T1000 (cell line): Measurements from ENCODE around the gene SOX9.
A peak's percentile ranks its signal among the peaks of the same experiment; 100 is the strongest.
"Not testable (repeated sequence)": the region's sequence is repeated elsewhere in the genome, so short reads cannot be mapped to it uniquely, and the experiment has no call there.

Experiments used
- DNase-seq: peaks from one replicate; lab custom pipeline; 2025; ENCODE audit warnings: mixed read lengths; lab: John Stamatoyannopoulos, UW

Gene SOX9

DNA sequence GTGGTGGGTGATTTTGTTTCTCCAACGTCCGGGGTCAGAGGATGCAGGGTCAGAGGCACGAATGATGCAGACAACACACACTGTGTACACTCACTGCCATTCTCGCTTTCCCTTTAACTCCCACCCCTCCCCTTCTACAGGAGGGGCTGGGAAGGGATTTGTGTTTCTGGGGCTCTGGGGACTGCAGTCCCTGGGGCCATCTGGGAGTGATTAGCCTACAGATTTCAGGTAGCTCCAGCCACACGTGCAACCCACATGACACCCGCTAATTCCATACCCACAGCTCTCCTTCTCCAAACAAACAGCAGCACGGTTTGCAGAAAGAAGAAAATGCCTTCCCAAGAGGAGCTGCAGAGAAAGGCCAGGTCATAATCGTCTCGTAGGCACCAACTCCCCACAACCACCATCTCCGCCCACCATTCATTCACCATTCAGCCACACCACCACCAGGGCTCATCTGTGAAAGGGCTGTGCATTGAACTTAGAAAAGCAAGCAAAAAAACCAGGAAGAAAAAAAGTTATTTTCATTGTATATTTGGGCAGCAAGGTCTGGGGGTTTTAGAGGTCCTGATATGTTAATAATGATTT, 9.4 kb upstream of the SOX9 start:
- no peak for DNase-seq

DNA sequence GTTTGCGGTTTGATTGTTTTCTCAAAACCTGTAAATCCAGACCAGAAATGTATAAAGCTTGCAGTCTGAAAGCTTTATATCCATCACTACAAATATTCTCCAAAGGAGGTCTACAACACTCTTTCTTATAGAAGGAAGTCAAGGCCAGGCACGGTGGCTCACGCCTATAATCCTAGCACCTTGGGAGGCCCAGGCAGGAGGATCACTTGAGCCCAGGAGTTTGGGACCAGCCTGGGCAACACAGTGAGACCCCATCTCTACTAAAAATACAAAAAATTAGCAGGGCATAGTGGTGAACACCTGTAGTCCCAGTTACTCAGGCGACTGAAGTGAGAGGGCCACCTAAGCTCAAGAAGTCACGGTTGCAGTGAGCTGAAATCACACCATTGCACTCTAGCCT, 8.9 kb upstream of the SOX9 start:
- not testable (repeated sequence) for DNase-seq

DNA sequence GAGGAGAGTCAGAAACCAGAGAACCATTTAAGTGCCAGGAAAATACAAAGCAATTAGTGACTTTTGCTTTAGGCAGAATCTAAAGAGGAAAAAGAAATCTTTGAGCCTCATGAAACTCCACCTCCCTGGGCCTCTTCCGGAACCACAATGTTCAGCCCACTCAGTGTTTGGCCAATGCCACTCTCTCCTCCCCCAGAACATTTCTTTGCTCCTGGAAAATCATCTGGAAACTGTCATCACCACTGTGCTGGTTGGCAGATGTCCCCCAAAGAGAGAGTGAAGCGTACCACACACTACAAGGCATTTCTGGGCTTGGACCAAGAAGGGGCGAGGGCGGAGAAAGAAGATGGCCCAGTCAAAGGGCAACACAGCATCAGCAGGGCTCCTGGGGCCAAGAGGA, 7.1 kb upstream of the SOX9 start:
- DNase-seq = no peak

DNA sequence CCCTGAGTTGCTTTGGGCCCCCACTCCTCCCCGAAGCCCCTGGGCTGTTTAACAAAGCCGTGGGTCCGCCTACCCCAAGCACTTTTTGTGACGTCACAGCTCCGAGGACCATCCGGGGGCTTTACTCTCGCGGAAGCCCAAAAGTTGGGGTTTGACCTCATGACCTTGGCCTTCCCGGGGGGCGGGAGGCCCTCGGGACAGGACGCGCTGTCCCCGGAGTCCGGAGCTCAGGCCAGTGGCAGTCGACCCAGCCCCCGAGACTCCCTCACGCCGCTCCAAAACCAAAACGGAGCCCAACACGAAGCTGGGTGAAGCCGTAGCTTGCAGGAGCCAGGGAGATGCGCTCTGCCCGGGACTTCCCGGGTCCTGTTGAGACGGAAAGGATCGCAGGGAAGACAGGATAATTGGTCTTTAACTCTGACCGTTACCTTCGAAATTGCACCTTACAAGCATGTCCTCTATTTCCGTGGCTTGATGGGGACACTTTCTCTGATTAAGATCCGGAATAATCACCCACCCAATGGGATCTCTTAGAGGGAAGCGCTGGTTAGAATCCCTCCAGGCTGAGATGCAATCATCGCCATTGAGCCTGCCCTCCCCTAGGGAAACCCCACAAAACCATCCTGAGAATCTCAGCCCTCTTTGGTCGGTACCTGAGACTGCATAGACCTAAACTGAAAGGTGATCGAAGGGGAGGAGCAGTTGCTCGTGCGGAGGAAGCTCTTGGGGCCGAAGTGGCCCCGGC, 4.9 kb upstream of the SOX9 start:
- no peak for DNase-seq

DNA sequence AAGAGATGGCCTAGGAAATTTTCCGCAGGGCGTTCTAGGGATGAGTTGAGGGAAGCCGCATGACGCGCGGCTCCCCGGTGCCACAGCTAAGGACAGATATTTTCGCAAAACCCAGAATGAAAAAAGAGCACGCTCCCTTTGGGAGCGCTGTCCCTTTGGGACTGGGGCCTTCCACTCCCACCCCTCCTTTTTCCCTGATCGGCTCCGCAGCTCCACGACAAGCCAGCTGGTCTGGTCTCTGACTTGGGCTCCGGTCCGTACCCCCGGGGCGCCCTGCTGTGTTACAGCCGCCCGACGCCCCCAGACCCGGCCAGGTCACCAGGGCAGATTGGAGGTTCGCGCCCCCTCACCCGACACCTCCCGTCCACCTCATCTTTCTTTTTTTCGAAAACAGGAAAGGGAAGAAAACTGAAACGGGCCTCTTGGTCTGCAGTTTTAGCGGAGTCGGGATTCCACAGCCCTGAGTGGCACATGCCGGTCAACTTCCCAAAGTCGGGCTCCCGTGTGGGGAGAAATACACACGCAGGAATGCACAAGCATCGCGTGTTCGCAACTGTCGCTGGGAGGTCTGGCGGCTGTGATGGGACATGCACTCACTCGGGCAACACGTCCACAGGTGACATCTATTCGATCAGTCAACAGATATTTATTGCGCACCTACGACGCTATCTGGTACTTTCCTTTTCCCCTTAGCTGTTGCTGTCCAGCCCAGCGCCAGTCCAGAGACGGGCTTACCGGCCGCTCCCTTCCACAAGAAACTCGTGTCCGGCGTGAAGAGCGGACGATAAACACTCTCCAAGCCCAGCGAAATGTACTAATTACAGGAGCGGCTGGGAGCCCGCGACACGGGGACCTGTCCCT, 3.9 kb upstream of the SOX9 start:
- no peak for DNase-seq

DNA sequence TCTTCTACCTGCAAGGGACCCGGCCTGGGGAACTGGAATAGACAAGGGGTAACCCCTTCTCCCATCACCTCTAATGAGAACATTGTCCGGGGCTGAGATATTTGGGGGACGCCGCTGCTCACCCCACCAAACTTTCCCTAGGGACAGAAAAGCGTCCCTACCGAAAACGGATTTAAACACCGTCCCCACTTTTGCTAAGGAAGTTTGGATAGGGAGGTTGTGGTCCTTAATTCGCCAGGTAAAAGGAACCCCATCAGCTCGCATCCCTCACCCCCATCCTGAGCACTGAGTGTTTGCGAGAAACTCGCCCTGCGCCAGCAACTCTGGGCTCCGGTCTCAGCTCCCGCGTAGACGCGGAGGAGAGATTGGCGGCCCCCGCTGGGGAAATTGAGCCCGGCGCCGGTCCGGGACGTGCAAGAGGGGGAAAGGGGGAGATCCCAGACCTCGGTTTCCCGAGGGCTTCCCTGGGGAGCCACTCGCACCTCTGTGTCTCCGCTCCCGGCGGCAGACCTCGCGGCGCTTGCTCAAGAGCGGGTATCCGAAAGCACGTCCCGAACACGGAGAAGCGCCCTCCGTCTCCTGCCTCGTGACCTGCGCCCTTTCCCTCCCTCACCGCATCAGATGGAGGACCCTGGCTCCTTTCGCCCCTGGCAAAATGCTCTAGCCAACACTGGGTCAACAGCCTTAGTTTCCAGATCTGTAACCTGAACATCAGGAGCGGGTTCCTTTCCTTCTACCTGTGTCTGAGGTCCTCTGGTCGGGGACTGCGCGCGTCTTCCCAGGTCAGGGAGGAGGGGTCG, 3.1 kb upstream of the SOX9 start:
- no peak for DNase-seq

DNA sequence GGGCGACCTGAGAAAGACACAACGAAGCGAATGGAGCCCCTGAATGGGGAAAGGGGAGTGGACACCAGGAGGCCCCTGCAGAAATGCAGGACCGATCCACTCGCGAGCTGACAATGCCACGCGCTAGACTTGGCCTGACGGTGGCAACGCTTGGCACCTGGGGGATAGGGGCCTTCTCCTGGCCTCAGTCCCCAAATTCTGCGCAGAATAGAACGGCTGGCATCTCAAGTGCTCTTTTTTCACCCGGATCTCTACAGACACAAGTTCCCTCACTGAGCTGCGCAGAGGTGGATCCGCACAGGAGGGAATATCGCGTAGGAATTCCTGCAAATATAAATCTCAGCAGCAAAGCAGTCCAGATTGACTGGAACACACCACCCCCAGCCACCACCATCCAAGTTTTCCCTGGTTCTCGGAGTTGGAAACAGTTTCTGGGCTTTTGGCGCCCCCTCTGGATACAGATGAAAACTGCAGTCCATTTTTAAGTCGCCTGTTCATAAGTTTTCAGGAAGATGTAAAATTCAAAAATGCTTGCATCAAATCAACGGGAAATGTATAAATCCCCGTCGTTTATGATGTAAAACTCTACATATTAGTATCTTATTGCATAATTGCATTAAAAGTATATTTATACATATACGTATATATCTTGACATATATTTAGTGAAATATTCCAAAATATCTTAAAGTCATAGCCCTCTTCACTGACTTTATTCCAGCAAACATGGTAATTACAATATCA, 2.3 kb upstream of the SOX9 start:
- peak; percentile 34 for DNase-seq

DNA sequence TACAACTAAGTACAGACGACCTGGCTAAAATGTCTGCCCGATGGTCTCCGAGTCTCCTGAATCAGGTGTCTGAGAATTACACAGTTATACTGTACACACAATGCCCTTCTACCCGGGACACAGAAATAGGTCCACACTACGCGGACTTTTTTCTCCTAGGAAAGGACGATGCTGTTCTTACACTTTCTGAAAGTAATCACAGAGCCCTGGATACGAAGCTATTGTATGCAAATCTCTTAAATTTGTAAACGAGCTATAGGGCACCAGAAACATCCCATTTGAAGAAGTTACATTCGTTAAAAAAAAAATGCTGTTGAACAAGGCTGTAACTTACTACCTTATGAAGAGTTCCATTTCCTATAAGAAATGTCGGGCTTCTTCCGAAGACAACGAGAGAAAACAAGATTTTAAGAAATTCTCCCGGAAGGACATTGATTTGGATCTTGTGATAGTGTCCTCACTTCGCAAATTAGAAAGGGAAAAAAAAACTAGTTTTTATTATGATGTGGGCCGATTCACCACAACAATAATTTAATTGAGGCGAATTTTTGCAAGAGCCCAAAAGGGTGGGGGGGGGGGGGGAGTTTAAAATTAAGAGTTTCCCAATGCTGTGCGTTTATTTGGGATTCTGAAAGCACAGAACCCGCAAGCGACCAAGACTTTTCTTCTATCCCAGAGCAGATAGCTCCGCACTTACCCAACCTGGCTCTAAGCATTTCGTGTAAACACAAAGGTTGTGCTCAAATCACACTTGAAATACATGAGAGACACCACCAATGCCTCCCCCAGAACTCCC, 1.5 kb upstream of the SOX9 start:
- no peak for DNase-seq

DNA sequence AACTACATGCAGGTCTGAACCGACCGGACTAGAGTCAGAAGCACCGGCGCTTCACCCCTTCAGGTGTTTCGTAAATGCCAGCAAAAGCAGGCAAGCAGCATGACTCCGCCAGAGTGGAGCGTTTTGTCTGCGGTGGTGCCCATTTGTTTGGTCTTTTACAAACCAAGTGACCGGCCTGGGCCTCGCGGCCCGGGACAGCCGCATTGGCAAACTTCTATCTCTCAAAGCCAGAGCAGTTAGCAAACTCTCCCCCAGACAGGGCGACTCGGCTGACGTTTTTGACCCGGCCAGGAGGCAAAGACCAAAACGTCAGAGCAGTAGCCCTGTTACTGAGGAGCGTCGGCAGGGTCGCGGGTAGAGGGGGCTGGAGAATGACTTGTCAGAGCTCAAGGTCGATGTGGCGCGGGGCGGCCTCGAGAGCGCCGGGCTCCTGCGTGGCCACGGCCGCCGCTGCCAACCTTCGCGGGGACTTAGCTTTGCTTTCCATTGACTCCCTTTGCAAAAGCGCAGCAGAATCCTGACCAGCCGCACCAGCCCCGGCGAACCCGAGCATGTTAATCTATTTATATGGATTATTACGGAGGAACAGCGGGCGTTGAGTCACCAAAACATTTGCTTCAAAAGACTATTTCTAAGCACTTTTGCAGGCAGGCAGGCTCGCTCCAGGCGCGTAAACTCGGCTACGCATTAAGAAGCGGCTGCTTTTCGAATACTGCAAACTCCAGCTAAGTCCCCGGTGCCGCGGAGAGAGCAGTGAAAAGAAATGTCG, 763 bp upstream of the SOX9 start:
- peak; percentile 70 for DNase-seq

DNA sequence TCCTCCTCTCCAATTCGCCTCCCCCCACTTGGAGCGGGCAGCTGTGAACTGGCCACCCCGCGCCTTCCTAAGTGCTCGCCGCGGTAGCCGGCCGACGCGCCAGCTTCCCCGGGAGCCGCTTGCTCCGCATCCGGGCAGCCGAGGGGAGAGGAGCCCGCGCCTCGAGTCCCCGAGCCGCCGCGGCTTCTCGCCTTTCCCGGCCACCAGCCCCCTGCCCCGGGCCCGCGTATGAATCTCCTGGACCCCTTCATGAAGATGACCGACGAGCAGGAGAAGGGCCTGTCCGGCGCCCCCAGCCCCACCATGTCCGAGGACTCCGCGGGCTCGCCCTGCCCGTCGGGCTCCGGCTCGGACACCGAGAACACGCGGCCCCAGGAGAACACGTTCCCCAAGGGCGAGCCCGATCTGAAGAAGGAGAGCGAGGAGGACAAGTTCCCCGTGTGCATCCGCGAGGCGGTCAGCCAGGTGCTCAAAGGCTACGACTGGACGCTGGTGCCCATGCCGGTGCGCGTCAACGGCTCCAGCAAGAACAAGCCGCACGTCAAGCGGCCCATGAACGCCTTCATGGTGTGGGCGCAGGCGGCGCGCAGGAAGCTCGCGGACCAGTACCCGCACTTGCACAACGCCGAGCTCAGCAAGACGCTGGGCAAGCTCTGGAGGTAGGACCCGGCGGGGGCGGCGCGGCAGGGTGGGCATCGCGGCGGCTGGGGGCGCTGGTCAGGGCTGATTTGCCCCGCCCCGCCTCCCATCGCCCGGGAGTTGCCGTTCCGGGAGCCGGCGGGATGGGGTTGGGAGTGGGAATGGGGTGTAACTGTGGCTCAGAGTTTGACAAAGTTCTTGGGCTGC, 567 bp downstream of the SOX9 start:
- peak; percentile 45 for DNase-seq

DNA sequence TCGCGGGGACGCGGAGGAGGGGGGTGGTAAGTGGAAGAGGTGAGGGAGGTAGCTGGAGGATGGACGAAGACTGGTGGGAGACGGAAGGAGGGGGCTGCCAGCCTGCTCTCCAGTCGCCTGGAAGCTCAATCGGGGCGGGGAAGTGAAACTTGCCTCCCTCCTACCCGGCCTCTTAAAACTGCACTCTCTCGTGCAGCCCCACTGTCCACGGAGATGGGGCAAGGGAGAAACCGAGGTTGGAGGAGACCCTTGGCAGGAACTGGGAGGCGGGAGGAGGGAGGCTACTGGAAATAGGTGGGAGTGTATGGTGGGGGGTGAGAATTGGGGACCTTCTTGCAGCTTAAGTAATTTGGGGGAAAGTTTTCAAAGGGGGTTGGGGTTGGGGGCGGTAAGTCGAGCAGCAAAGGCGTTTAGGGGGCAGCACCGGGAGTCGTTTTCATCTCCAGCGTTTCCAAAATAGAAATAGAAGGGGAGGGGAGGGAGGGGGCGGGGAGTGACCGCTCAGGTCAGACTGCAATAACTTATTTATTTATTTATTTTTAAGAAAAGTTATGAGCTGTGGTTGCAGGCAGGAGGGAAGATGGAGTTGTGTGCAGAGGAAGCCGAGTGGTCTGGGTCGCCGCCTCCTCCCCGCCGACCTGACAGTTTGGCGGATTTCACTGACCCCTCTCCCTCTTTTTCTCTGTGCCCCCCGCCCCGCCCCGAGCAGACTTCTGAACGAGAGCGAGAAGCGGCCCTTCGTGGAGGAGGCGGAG, 1.4 kb downstream of the SOX9 start:
- peak; percentile 45 for DNase-seq

DNA sequence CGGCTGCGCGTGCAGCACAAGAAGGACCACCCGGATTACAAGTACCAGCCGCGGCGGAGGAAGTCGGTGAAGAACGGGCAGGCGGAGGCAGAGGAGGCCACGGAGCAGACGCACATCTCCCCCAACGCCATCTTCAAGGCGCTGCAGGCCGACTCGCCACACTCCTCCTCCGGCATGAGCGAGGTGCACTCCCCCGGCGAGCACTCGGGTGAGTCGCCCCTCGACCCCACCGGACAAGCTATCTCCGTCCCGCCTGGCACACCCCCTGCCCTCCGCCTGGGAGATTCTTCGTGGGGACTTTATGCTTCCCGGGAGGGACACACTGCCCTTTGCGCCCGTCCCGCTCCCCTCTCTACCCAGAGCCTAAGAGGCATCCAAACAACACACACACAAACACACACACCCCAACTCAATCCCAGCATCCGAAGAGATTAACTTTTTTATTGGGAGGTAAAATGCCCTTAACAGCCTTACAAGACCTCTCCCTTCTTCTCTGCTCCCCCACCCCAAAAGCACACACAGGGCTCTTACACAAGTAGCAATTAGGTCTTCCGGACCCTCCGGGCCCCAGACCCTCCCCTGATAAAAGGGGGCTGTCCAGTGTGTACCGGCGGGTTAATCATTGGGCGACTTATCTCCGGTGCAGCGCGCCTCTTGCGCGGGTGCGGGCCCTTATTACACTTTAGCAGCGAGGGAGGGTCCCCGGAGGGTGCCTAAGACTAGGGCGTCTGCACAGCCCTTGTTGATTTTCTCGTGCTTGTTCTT, 2.1 kb downstream of the SOX9 start:
- DNase-seq = peak; percentile 45

DNA sequence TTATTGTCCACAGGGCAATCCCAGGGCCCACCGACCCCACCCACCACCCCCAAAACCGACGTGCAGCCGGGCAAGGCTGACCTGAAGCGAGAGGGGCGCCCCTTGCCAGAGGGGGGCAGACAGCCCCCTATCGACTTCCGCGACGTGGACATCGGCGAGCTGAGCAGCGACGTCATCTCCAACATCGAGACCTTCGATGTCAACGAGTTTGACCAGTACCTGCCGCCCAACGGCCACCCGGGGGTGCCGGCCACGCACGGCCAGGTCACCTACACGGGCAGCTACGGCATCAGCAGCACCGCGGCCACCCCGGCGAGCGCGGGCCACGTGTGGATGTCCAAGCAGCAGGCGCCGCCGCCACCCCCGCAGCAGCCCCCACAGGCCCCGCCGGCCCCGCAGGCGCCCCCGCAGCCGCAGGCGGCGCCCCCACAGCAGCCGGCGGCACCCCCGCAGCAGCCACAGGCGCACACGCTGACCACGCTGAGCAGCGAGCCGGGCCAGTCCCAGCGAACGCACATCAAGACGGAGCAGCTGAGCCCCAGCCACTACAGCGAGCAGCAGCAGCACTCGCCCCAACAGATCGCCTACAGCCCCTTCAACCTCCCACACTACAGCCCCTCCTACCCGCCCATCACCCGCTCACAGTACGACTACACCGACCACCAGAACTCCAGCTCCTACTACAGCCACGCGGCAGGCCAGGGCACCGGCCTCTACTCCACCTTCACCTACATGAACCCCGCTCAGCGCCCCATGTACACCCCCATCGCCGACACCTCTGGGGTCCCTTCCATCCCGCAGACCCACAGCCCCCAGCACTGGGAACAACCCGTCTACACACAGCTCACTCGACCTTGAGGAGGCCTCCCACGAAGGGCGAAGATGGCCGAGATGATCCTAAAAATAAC, 3.0 kb downstream of the SOX9 start:
- no peak for DNase-seq

DNA sequence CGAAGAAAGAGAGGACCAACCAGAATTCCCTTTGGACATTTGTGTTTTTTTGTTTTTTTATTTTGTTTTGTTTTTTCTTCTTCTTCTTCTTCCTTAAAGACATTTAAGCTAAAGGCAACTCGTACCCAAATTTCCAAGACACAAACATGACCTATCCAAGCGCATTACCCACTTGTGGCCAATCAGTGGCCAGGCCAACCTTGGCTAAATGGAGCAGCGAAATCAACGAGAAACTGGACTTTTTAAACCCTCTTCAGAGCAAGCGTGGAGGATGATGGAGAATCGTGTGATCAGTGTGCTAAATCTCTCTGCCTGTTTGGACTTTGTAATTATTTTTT, 3.6 kb downstream of the SOX9 start:
- no peak for DNase-seq

DNA sequence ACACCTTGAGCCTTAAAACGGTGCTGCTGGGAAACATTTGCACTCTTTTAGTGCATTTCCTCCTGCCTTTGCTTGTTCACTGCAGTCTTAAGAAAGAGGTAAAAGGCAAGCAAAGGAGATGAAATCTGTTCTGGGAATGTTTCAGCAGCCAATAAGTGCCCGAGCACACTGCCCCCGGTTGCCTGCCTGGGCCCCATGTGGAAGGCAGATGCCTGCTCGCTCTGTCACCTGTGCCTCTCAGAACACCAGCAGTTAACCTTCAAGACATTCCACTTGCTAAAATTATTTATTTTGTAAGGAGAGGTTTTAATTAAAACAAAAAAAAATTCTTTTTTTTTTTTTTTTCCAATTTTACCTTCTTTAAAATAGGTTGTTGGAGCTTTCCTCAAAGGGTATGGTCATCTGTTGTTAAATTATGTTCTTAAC, 4.4 kb downstream of the SOX9 start:
- no peak for DNase-seq

DNA sequence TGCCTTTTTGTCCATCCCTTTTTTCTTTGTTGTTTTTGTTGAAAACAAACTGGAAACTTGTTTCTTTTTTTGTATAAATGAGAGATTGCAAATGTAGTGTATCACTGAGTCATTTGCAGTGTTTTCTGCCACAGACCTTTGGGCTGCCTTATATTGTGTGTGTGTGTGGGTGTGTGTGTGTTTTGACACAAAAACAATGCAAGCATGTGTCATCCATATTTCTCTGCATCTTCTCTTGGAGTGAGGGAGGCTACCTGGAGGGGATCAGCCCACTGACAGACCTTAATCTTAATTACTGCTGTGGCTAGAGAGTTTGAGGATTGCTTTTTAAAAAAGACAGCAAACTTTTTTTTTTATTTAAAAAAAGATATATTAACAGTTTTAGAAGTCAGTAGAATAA, 4.9 kb downstream of the SOX9 start:
- no peak for DNase-seq
